ENCODE measurements around the gene DCLRE1B.

DNA sequence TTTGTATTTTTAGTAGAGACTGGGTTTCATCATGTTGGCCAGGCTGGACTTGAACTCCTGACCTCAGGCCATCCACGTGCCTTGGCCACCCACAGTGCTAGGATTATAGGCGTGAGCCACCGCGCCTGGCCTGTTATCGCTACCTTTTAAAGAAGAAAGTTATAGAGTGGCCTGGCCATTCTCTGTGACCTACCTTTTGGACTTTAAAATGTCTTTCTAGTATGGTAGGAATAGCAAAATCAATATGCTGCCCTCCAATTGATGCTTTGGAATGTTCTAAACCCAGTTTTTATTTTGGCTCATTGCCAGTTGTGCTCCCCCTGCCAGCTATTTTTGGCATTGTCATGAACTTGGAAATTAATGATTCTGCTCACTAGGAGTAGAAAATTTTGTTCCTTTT is 43.9 kb downstream of the DCLRE1B start:
- TF ChIP-seq CTCF (IDR thresholded peaks at IDR 0.05) (peak in 3 of 6 experiments; percentile 7 to 24 (median 20)), POLR2A (IDR thresholded peaks at IDR 0.05) (no peak)

All from Peyer's patch (tissue), 4 donors.